ENCODE results near the gene LSM7. TPM values are rescaled to one million over a fixed set of nuclear protein-coding genes. Genes with fewer than 3 reads are reported as not detected.

Gene LSM7
- total and polyA plus RNA-seq, 9 of the 15 experiments (the other 6 are each of a cell fraction or from before 2014, with no cell fraction given) = 40.5 to 690 (median 265) TPM

- Histone ChIP-seq H3K27me3 (ENCODE audit: control insufficient read depth in 2 of 2, insufficient read depth in 2 of 2, low read length in 2 of 2) (no peaks in the 10 kb centered on the region), H3K27ac (ENCODE audit: extremely low read depth, low read depth, low read length) (peak overlapping the region; percentile 76; the same call in 1 of the 3 replicates), H3K9ac (ENCODE audit: insufficient read depth in 1 of 2, low read depth in 2 of 2, low read length in 2 of 2) (peak overlapping the region; percentile 18 to 90; a peak in 3 of 4 replicates), H3K36me3 (ENCODE audit: control insufficient read depth, insufficient read depth, low read length) (no peaks in the 10 kb centered on the region), H3K4me3 (peak overlapping the region; percentile 43; the same call in 1 of the 2 replicates), H2AFZ (ENCODE audit: low read depth, low read length) (peak overlapping the region; percentile 87), H3K4me2 (ENCODE audit: insufficient read depth, low read length) (peak overlapping the region; percentile 26; the same call in 1 of the 2 replicates), H3K79me2 (ENCODE audit: control insufficient read depth, insufficient read depth, low read length) (no peaks in the 10 kb centered on the region), H3K9me1 (ENCODE audit: control insufficient read depth, insufficient read depth, low read length) (peaks cover 2% of the 10 kb centered on the region), H3K4me1 (replicated peaks in 1 of 2; ENCODE audit: control insufficient read depth in 2 of 2, insufficient read depth in 2 of 2, low read length in 2 of 2) (peaks cover 10 to 43% of the 10 kb centered on the region in 2 experiments), H3K9me3 (replicated peaks; ENCODE audit: control insufficient read depth, insufficient read depth, low read depth, low read length) (no peaks in the 10 kb centered on the region), H4K20me1 (replicated peaks; ENCODE audit: control insufficient read depth, insufficient read depth, low read length) (no peaks in the 10 kb centered on the region)
- CTCF ChIA-PET (ENCODE audit: low intra/inter-chr PET ratio) = no interaction called here
- FAIRE-seq = no peak
- WGBS (ENCODE audit: insufficient coverage, low coverage, missing lambda C conversion rate) = 62% methylated on average over 16 of the region's 28 CpGs
- intact Hi-C loops (cut with micrococcal nuclease) = no loop called here
- DNase-seq (ENCODE audit: extremely low read depth in 1 of 4, low spot score in 3 of 4) = no peak
- in situ Hi-C loops (cut with MboI) = no loop called here
- POLR2A ChIA-PET = interaction anchor here (0.6 to 2.6 kb wide), 10 partner anchors 9 to 326 kb away, joined by 3 to 18 read pairs (median 4); partner anchors contain the start of gene LSM7
- no TSS peak for BruUV-seq (replicated peaks)
- no peak; the same call in 1 of the 3 replicates for ATAC-seq
- TF ChIP-seq TAF9B (IDR thresholded peaks at IDR 0.05; ENCODE audit: partially characterized antibody) (no peak), NR3C1 (CRISPR knock-in tag; IDR thresholded peaks at IDR 0.05) (no peak), TEAD4 (IDR thresholded peaks at IDR 0.05; ENCODE audit: low read length) (no peak), TEAD4 (CRISPR knock-in tag; IDR thresholded peaks at IDR 0.05; ENCODE audit: borderline replicate concordance) (no peak), ZBTB17 (CRISPR knock-in tag; IDR thresholded peaks at IDR 0.05) (no peak), RFX1 (IDR thresholded peaks at IDR 0.05) (no peak), TCF15 (CRISPR knock-in tag; IDR thresholded peaks at IDR 0.05) (no peak), DPF2 (IDR thresholded peaks at IDR 0.05) (no peak), MAZ (CRISPR knock-in tag; conservative IDR thresholded peaks at IDR 0.05 in 1 of 2, IDR thresholded peaks at IDR 0.05 in 1 of 2) (0 out of 4 replicates have a peak, but pooled peaks of 1 of the 2 experiments have one; percentile 6), RBM15 (IDR thresholded peaks at IDR 0.05; ENCODE audit: insufficient read depth, low read length) (no peak), GATAD2A (IDR thresholded peaks at IDR 0.05) (no peak), SREBF1 (IDR thresholded peaks at IDR 0.05; ENCODE audit: borderline replicate concordance, low read depth, low read length) (no peak), SRF (CRISPR knock-in tag; IDR thresholded peaks at IDR 0.05) (no peak), CREB3L1 (IDR thresholded peaks at IDR 0.05; ENCODE audit: borderline replicate concordance, low read depth) (no peak), SETDB1 (IDR thresholded peaks at IDR 0.05; ENCODE audit: low read length) (no peak), ZNF12 (CRISPR knock-in tag; IDR thresholded peaks at IDR 0.05) (no peak), MAFG (tag; conservative IDR thresholded peaks at IDR 0.05) (no peak)
- TF ChIP-seq, protein P1, sequence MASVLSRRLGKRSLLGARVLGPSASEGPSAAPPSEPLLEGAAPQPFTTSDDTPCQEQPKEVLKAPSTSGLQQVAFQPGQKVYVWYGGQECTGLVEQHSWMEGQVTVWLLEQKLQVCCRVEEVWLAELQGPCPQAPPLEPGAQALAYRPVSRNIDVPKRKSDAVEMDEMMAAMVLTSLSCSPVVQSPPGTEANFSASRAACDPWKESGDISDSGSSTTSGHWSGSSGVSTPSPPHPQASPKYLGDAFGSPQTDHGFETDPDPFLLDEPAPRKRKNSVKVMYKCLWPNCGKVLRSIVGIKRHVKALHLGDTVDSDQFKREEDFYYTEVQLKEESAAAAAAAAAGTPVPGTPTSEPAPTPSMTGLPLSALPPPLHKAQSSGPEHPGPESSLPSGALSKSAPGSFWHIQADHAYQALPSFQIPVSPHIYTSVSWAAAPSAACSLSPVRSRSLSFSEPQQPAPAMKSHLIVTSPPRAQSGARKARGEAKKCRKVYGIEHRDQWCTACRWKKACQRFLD (CRISPR knock-in tag; IDR thresholded peaks at IDR 0.05) = 0 out of 2 replicates have a peak, but pooled peaks have one; percentile 3
Measured at GRCh38 chr19:2288818-2289713, 39.3 kb downstream of the LSM7 start.

All from K562 (cell line).